Endodermal cell (in vitro differentiated cells): Measurements from ENCODE around the gene GRIK3. TPM values are rescaled to one million over a fixed set of nuclear protein-coding genes. Genes with fewer than 3 reads are reported as not detected.

Source experiments
- DNase-seq: peaks from one replicate; pipeline ENCODE4 v3.0.0-alpha.2; 2017
- H3K27ac ChIP-seq: 2 replicates; pipeline ENCODE4 v1.5.1; 2013; ENCODE audit warnings: mild to moderate bottlenecking, low read depth, low read length, moderate library complexity
- H3K27me3 ChIP-seq: 2 replicates; pipeline ENCODE4 v1.6.1; 2013; ENCODE audit warnings: mild to moderate bottlenecking, low read length, moderate library complexity; ENCODE audit not compliant: insufficient read depth, control insufficient read depth, poor library complexity, severe bottlenecking
- H3K36me3 ChIP-seq: 2 replicates; pipeline ENCODE4 v1.7.0; 2013; ENCODE audit warnings: mild to moderate bottlenecking, low read length, moderate library complexity; ENCODE audit not compliant: control insufficient read depth, insufficient read depth
- H3K4me1 ChIP-seq: one replicate; pipeline ENCODE4 v1.7.0; 2013; ENCODE audit warnings: low read length; ENCODE audit not compliant: control insufficient read depth, insufficient read depth
- H3K4me3 ChIP-seq: 2 replicates; pipeline ENCODE4 v1.5.1; 2013; ENCODE audit warnings: mild to moderate bottlenecking, low read length, moderate library complexity
- H3K9ac ChIP-seq: 2 replicates; pipeline ENCODE4 v1.6.1; 2013; ENCODE audit warnings: mild to moderate bottlenecking, low read length, moderate library complexity; ENCODE audit not compliant: poor library complexity, severe bottlenecking; ENCODE audit errors: extremely low read depth
- H3K9me3 ChIP-seq: 2 replicates; pipeline ENCODE4 v1.6.1; 2013; ENCODE audit warnings: mild to moderate bottlenecking, low read length, moderate library complexity; ENCODE audit not compliant: control insufficient read depth
- H3K27ac Mint-ChIP-seq: 2 replicates; pipeline ENCODE4 v1.8.0; 2020; ENCODE audit warnings: mixed read lengths
- H3K27me3 Mint-ChIP-seq: 2 replicates; pipeline ENCODE4 v1.8.0; 2021; ENCODE audit warnings: mild to moderate bottlenecking, mixed read lengths; ENCODE audit not compliant: insufficient read depth
- H3K36me3 Mint-ChIP-seq: 2 replicates; pipeline ENCODE4 v1.8.0; 2020; ENCODE audit warnings: low read depth, mixed read lengths
- H3K4me1 Mint-ChIP-seq: 2 replicates; pipeline ENCODE4 v1.8.0; 2020; ENCODE audit warnings: mixed read lengths
- H3K4me3 Mint-ChIP-seq: 2 replicates; pipeline ENCODE4 v1.8.0; 2020; ENCODE audit warnings: mild to moderate bottlenecking, moderate library complexity, mixed read lengths
- H3K9me3 Mint-ChIP-seq: 2 replicates; pipeline ENCODE4 v1.8.0; 2020; ENCODE audit warnings: mild to moderate bottlenecking, mixed read lengths
- CTCF ChIP-seq: fragments of 200-600 bp; sonication (generic); conservative IDR thresholded peaks from 2 replicates; pipeline ENCODE4 v1.5.0; 2021; ENCODE audit warnings: antibody characterized with exemption, mild to moderate bottlenecking
- WGBS, 2 experiments: methylation state at CpG; one replicate each; pipeline versions ENCODE4 v1.1.5 to v1.1.7; 2013; ENCODE audit warnings: missing lambda C conversion rate in 2 of 2, mixed read lengths in 1 of 2; ENCODE audit not compliant: insufficient coverage in 1 of 2, insufficient read length in 1 of 2; 5-methylcytosine and 5-hydroxymethylcytosine counted together
- total RNA-seq, 2 donors: library from RNA; stranded (reverse); fragmentation: NEBNext Ultra II Directional in 1 of 2; extraction: Animal tissue kit (Norgen Biotek cat#: 25700) in 1 of 2; gene quantifications; 2 replicates in 1 of 2; 3 replicates in 1 of 2; pipeline ENCODE4 v1.2.1, GENCODE V29; 2021

Gene GRIK3
- total RNA-seq, 2 donors from 2014 or later, result 13.4 to 32.4 TPM

GRCh38 chr1:37064039-37064438, 29.7 kb upstream of the GRIK3 start:
- DNase-seq, result no peak
- Mint-ChIP-seq H3K27me3 (peaks cover 18% of the 10 kb centered on the region), H3K4me3 (no peak overlapping the region)

GRCh38 chr1:37059346-37059745, 25.0 kb upstream of the GRIK3 start:
- H3K4me1 Mint-ChIP-seq, result peaks cover 8% of the 10 kb centered on the region
- Histone ChIP-seq H3K4me3 (no peak overlapping the region), H3K9ac (no peak overlapping the region), H3K9me3 (no peaks in the 10 kb centered on the region), H3K27ac (no peak overlapping the region), H3K36me3 (no peaks in the 10 kb centered on the region), H3K27me3 (peaks cover 5% of the 10 kb centered on the region), H3K4me1 (no peaks in the 10 kb centered on the region)
- no peaks in the 10 kb centered on the region for H3K9me3 Mint-ChIP-seq
- DNase-seq, result no peak
- no peaks in the 10 kb centered on the region for H3K36me3 Mint-ChIP-seq
- 83 to 87% methylated on average over 4 to 8 of the region's 8 CpGs for WGBS, 2 experiments
- no peak for TF ChIP-seq CTCF
- H3K27ac Mint-ChIP-seq, result no peak overlapping the region
- H3K4me3 Mint-ChIP-seq, result no peak overlapping the region
- peaks cover 4% of the 10 kb centered on the region for H3K27me3 Mint-ChIP-seq

More at GRCh38 chr1:37064039-37064438, 29.7 kb upstream of the GRIK3 start:
- Histone ChIP-seq H3K4me1 (no peaks in the 10 kb centered on the region), H3K9me3 (no peaks in the 10 kb centered on the region), H3K27me3 (peaks cover 9% of the 10 kb centered on the region), H3K9ac (no peak overlapping the region), H3K27ac (no peak overlapping the region), H3K36me3 (no peaks in the 10 kb centered on the region), H3K4me3 (no peak overlapping the region)
- Mint-ChIP-seq H3K4me1 (no peaks in the 10 kb centered on the region), H3K27ac (no peak overlapping the region), H3K9me3 (no peaks in the 10 kb centered on the region), H3K36me3 (no peaks in the 10 kb centered on the region)
- WGBS, 2 experiments, result 67 to 83% methylated on average over 1 to 4 of the region's 4 CpGs
- TF ChIP-seq CTCF, result no peak

- H3K4me3 ChIP-seq, result no peak overlapping the region
- no peak for DNase-seq
- H3K9ac ChIP-seq, result no peak overlapping the region
- H3K36me3 Mint-ChIP-seq, result no peaks in the 10 kb centered on the region
- H3K4me3 Mint-ChIP-seq, result no peak overlapping the region
- no peaks in the 10 kb centered on the region for H3K36me3 ChIP-seq
- H3K27ac Mint-ChIP-seq, result no peak overlapping the region
- TF ChIP-seq CTCF, result no peak
- H3K4me1 ChIP-seq, result no peaks in the 10 kb centered on the region
- WGBS, 2 experiments, result 86 to 93% methylated on average over 4 to 5 of the region's 5 CpGs
- H3K9me3 Mint-ChIP-seq, result no peaks in the 10 kb centered on the region
- no peak overlapping the region for H3K27ac ChIP-seq
- no peaks in the 10 kb centered on the region for H3K9me3 ChIP-seq
- peaks cover 5% of the 10 kb centered on the region for H3K27me3 ChIP-seq
- H3K27me3 Mint-ChIP-seq, result peaks cover 4% of the 10 kb centered on the region
- H3K4me1 Mint-ChIP-seq, result peaks cover 8% of the 10 kb centered on the region
These were observed 24.2 kb upstream of the GRIK3 start for GRCh38 chr1:37058424-37058988.
